OCI-LY3 (cell line): Measurements from ENCODE around the gene MCAT.

ENCODE experiments used
- H2AFZ ChIP-seq: fragments of 200-600, 300-600 bp; shearing (Covaris generic); 2 replicates; pipeline ENCODE4 v1.6.0; 2014; ENCODE audit warnings: antibody characterized with exemption, low read depth, low read length
- H3K27ac ChIP-seq: fragments of 200-600, 300-600 bp; sonication (generic); 2 replicates; pipeline ENCODE4 v1.5.1; 2014; ENCODE audit warnings: mild to moderate bottlenecking, low read length, moderate library complexity, mixed read lengths
- H3K27me3 ChIP-seq: fragments of 200-600, 300-600 bp; sonication (generic); 2 replicates; pipeline ENCODE4 v1.6.1; 2014; ENCODE audit warnings: low read depth, low read length, mixed read lengths
- H3K36me3 ChIP-seq: fragments of 200-600, 300-600 bp; sonication (generic); replicated peaks from 2 replicates; pipeline ENCODE3; 2014; ENCODE audit warnings: low read depth, low read length, mixed read lengths
- H3K4me1 ChIP-seq: fragments of 300-600, 200-600 bp; sonication (generic); 2 replicates; pipeline ENCODE4 v1.6.1; 2014; ENCODE audit warnings: low read length, mixed read lengths
- H3K4me2 ChIP-seq: fragments of 200-600, 300-600 bp; sonication (generic); 2 replicates; pipeline ENCODE4 v1.6.1; 2014; ENCODE audit warnings: low read length, mixed read lengths
- H3K4me3 ChIP-seq: fragments of 300-600, 200-600 bp; sonication (generic); 2 replicates; pipeline ENCODE4 v1.5.1; 2014; ENCODE audit warnings: antibody characterized with exemption, mild to moderate bottlenecking, low read length, moderate library complexity
- H3K79me2 ChIP-seq: fragments of 300-600, 200-600 bp; shearing (Covaris generic); 2 replicates; pipeline ENCODE4 v1.6.1; 2014; ENCODE audit warnings: mild to moderate bottlenecking, low read length, mixed read lengths
- H3K9ac ChIP-seq: fragments of 300-600, 200-600 bp; shearing (Covaris generic); 2 replicates; pipeline ENCODE4 v1.6.0; 2014; ENCODE audit warnings: mild to moderate bottlenecking, low read length, moderate library complexity
- H3K9me3 ChIP-seq: fragments of 200-600, 300-600 bp; shearing (Covaris generic); 2 replicates; pipeline ENCODE4 v1.6.1; 2014; ENCODE audit warnings: low read length, mixed read lengths; ENCODE audit not compliant: insufficient read depth
- H4K20me1 ChIP-seq: fragments of 200-600, 300-600 bp; sonication (generic); 2 replicates; pipeline ENCODE4 v1.6.1; 2016; ENCODE audit warnings: low read length, mixed read lengths; ENCODE audit not compliant: insufficient read depth
- EZH2phosphoT487 ChIP-seq: fragments of 200-600 bp; shearing (Covaris generic); IDR thresholded peaks from 2 replicates; pipeline ENCODE4 v1.6.1; 2018; ENCODE audit warnings: antibody characterized with exemption, mixed run types, low read depth
- TF ChIP-seq, protein P1 (sequence below): fragments of 200-600, 300-600 bp; sonication (generic); IDR thresholded peaks from 2 replicates; pipeline ENCODE4 v1.5.1; 2014; ENCODE audit warnings: antibody characterized with exemption, low read length, low read depth

The MCAT gene

DNA sequence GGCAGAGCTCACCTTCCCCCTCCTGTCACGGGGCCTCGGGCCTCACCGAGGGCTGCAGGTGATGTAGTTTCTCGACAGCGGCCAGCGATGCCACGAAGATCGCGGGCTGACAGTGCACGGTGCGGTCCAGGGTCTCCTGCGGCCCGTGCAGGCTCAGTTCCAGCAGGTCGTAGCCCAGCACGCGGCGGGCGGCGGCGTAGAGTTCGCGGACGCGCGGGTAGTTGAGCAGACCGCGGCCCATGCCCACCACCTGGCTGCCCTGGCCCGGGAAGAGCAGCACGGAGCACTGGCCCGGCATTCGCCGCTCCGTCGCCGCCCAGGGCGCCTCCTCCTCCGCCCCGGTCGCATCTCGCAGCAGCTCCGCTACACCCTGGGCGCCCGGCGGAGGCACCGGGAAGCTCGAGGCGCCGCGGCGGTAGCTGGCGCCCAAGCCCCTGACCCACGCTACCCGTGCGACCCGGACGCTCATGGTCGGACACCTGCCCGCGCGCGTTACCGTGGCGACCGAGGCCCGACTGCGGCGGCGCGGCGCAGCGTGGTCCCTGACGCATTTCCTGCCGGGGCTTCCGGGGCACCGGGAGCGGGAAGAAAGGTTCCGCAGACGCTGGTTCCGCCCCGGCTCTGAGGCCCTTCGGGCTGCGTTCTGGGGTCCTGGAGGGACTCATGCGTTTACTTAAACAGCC is at the start of gene MCAT:
MCAT (minus strand) TSS at position 519 of the 683 bp plus-strand sequence; CDS start at position 469, 50 bp downstream.
- peak within 1 kb of the TSS; percentile 93 for H3K4me3 ChIP-seq
- peaks cover 27% of the 10 kb centered on the region for H3K4me1 ChIP-seq
- H2AFZ ChIP-seq, result peak within 1 kb of the TSS; percentile 56; the same call in 1 of the 2 replicates
- peak within 1 kb of the TSS; percentile 76 for H3K9ac ChIP-seq
- TF ChIP-seq EZH2phosphoT487, result no peak
- TF ChIP-seq, protein P1, sequence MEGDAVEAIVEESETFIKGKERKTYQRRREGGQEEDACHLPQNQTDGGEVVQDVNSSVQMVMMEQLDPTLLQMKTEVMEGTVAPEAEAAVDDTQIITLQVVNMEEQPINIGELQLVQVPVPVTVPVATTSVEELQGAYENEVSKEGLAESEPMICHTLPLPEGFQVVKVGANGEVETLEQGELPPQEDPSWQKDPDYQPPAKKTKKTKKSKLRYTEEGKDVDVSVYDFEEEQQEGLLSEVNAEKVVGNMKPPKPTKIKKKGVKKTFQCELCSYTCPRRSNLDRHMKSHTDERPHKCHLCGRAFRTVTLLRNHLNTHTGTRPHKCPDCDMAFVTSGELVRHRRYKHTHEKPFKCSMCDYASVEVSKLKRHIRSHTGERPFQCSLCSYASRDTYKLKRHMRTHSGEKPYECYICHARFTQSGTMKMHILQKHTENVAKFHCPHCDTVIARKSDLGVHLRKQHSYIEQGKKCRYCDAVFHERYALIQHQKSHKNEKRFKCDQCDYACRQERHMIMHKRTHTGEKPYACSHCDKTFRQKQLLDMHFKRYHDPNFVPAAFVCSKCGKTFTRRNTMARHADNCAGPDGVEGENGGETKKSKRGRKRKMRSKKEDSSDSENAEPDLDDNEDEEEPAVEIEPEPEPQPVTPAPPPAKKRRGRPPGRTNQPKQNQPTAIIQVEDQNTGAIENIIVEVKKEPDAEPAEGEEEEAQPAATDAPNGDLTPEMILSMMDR, result no peak
- H3K36me3 ChIP-seq, result peaks cover 25% of the 10 kb centered on the region
- H3K9me3 ChIP-seq, result no peaks in the 10 kb centered on the region
- H3K27ac ChIP-seq, result peak within 1 kb of the TSS; percentile 15; the same call in 1 of the 2 replicates
- H3K79me2 ChIP-seq, result peaks cover 27% of the 10 kb centered on the region
- H3K4me2 ChIP-seq, result peak within 1 kb of the TSS; percentile 69
- H4K20me1 ChIP-seq, result no peaks in the 10 kb centered on the region
- H3K27me3 ChIP-seq, result no peaks in the 10 kb centered on the region

GRCh38 chr22:43191831-43192230 is 48.6 kb upstream of the MCAT start:
- Histone ChIP-seq H2AFZ (no peak overlapping the region), H3K79me2 (no peaks in the 10 kb centered on the region; the same call in 1 of the 2 replicates), H3K4me2 (no peak overlapping the region), H3K4me1 (peaks cover 3% of the 10 kb centered on the region; the same call in 1 of the 2 replicates), H3K27me3 (peaks cover 5% of the 10 kb centered on the region), H4K20me1 (no peaks in the 10 kb centered on the region), H3K9ac (no peak overlapping the region), H3K27ac (no peak overlapping the region), H3K4me3 (no peak overlapping the region), H3K36me3 (no peaks in the 10 kb centered on the region), H3K9me3 (no peaks in the 10 kb centered on the region)
- TF ChIP-seq, protein P1, result no peak
- TF ChIP-seq EZH2phosphoT487, result no peak

DNA sequence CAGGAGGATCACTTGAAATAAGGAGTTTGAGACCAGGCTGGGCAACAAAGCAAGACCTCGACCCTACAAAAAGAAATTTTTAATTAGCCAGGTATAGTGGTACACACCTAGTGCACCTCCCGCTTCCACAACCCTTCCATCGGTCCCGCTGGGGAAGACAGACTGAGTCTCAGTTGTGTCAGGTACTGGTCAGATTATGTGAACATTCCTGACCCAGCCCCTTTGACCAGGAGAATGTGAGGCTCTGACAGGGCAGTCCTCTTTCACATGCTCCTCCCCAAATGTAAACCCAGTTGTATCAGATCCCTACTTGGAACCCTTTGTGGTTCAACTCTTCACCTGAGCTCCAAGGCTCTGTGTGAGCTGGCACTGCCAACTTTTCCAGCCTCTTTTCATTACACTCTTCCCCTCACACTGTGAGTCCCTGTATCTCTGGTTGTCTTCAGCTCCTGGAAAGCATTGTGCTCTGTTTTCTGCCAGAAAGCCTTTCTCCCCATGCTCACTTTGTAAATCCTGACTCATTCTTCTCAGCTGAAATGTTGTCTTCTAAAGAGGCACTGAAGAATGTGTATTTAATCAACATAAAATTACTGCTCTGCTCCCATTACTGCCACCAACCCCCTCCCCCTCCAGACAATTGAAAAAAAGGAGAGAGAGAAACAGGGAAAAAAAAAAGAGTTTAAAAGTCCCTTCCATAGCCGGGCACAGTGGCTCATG is 45.8 kb upstream of the MCAT start:
- Histone ChIP-seq H3K27ac (no peak overlapping the region), H2AFZ (no peak overlapping the region), H3K4me1 (peaks cover 10% of the 10 kb centered on the region), H3K9me3 (no peaks in the 10 kb centered on the region), H3K9ac (no peak overlapping the region), H3K4me2 (no peak overlapping the region), H4K20me1 (no peaks in the 10 kb centered on the region), H3K36me3 (peaks cover 6% of the 10 kb centered on the region), H3K4me3 (no peak overlapping the region), H3K79me2 (peaks cover 26% of the 10 kb centered on the region), H3K27me3 (no peaks in the 10 kb centered on the region; the same call in 1 of the 2 replicates)
- TF ChIP-seq, protein P1, result no peak
- TF ChIP-seq EZH2phosphoT487, result no peak
